Activated T-cell treated with anti-CD3 and anti-CD28 coated beads, Interleukin-2, amount 50 U/mL, for 72 hours (primary cell): ENCODE data around the gene USP24. TPM values are rescaled to one million over a fixed set of nuclear protein-coding genes. Genes with fewer than 3 reads are reported as not detected.
"Not testable (repeated sequence)": the region's sequence is repeated elsewhere in the genome, so short reads cannot be mapped to it uniquely, and the experiment has no call there.

Experiments used
- ATAC-seq, 2 donors: fragments of 150-1000 bp; cut with Tn5 transposase; replicated peaks in 1 of 2; 2 replicates each; pipeline ENCODE4 v1.10.0; 2021; ENCODE audit warnings: moderate library complexity in 2 of 2, mild to moderate bottlenecking in 1 of 2
- DNase-seq, 2 donors: peaks; one replicate each; pipeline ENCODE4 v3.0.0; 2021 to 2022; ENCODE audit warnings: mixed read lengths in 1 of 2
- H3K27ac Mint-ChIP-seq: one replicate; pipeline ENCODE4 v1.8.0; 2022; ENCODE audit warnings: mild to moderate bottlenecking, moderate library complexity, mixed read lengths
- H3K27me3 Mint-ChIP-seq: one replicate; pipeline ENCODE4 v1.8.0; 2022; ENCODE audit warnings: low read depth, mixed read lengths
- H3K36me3 Mint-ChIP-seq, 2 donors: one replicate each; pipeline ENCODE4 v1.8.0; 2022; ENCODE audit warnings: mixed read lengths in 2 of 2, mild to moderate bottlenecking in 1 of 2; ENCODE audit not compliant: insufficient read depth in 2 of 2
- H3K4me1 Mint-ChIP-seq: one replicate; pipeline ENCODE4 v1.8.0; 2022; ENCODE audit warnings: low read depth, mixed read lengths
- H3K4me3 Mint-ChIP-seq, 2 donors: one replicate each; pipeline ENCODE4 v1.8.0; 2022; ENCODE audit warnings: mild to moderate bottlenecking in 2 of 2, mixed read lengths in 2 of 2, moderate library complexity in 2 of 2
- H3K9me3 Mint-ChIP-seq, 2 donors: one replicate each; pipeline ENCODE4 v1.8.0; 2022; ENCODE audit warnings: mixed read lengths in 2 of 2
- total RNA-seq, 2 donors: library from RNA; stranded (reverse); gene quantifications; one replicate each; pipeline ENCODE4 v1.2.3, GENCODE V29; 2022

The USP24 gene
- total RNA-seq, 2 donors from 2014 or later, result 46.1 to 46.2 TPM

DNA sequence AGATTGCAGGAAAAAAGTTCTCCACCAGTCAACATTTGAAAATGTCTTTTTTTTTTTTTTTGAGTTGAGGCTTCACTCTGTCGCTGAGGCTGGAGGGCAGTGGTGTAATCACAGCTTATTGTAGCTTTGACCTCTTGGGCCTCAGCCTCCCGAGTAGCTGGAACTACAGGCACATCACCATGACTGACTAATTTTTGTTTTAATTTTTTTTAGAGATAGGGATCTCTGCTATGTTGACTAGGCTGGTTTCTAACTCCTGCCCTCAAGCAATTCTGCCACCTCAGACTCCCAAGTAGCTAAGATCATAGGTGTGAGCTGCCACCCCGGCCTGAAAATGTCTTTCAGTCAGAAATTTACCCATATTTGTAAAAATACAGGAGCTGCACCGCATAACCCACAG, 30.6 kb upstream of the USP24 start:
- no peak for DNase-seq
- Mint-ChIP-seq H3K4me1 (no peaks in the 10 kb centered on the region), H3K36me3 (no peaks in the 10 kb centered on the region), H3K27ac (no peak overlapping the region), H3K4me3 (no peak overlapping the region), H3K27me3 (no peaks in the 10 kb centered on the region), H3K9me3 (peaks cover 0 to 4% of the 10 kb centered on the region in 2 donors)
- ATAC-seq, result no peak

GRCh38 chr1:55244476-55245099, 29.4 kb upstream of the USP24 start:
- ATAC-seq, result no peak
- H3K4me1 Mint-ChIP-seq, result no peaks in the 10 kb centered on the region
- DNase-seq, result no peak
- H3K9me3 Mint-ChIP-seq, result peaks cover 0 to 4% of the 10 kb centered on the region in 2 donors
- no peak overlapping the region for H3K27ac Mint-ChIP-seq
- no peak overlapping the region for H3K4me3 Mint-ChIP-seq
- no peaks in the 10 kb centered on the region for H3K27me3 Mint-ChIP-seq
- H3K36me3 Mint-ChIP-seq, result no peaks in the 10 kb centered on the region

GRCh38 chr1:55243655-55244054, 28.5 kb upstream of the USP24 start:
- no peak for ATAC-seq
- no peak for DNase-seq
- H3K27ac Mint-ChIP-seq, result no peak overlapping the region
- no peaks in the 10 kb centered on the region for H3K27me3 Mint-ChIP-seq
- peaks cover 0 to 2% of the 10 kb centered on the region in 2 donors for H3K9me3 Mint-ChIP-seq
- no peaks in the 10 kb centered on the region for H3K36me3 Mint-ChIP-seq
- H3K4me3 Mint-ChIP-seq, result no peak overlapping the region
- no peaks in the 10 kb centered on the region for H3K4me1 Mint-ChIP-seq

- DNase-seq (no peak), ATAC-seq (no peak)
- H3K9me3 Mint-ChIP-seq, result no peaks in the 10 kb centered on the region
- no peaks in the 10 kb centered on the region for H3K36me3 Mint-ChIP-seq
- H3K4me1 Mint-ChIP-seq, result peaks cover 6% of the 10 kb centered on the region
- H3K27ac Mint-ChIP-seq, result no peak overlapping the region
- no peaks in the 10 kb centered on the region for H3K27me3 Mint-ChIP-seq
- no peak overlapping the region for H3K4me3 Mint-ChIP-seq
Observed at GRCh38 chr1:55239548-55239947, 24.4 kb upstream of the USP24 start.

- Mint-ChIP-seq H3K27ac (no peak overlapping the region), H3K4me3 (peak overlapping the region in 1 of 2 donors; percentile 6), H3K27me3 (no peaks in the 10 kb centered on the region), H3K4me1 (peaks cover 20% of the 10 kb centered on the region), H3K36me3 (no peaks in the 10 kb centered on the region), H3K9me3 (no peaks in the 10 kb centered on the region)
- ATAC-seq, result no peak
- DNase-seq, result no peak
Observed at GRCh38 chr1:55235722-55236121, 20.6 kb upstream of the USP24 start.

GRCh38 chr1:55234016-55234415, 18.9 kb upstream of the USP24 start:
- H3K27ac Mint-ChIP-seq, result no peak overlapping the region
- peaks cover 20% of the 10 kb centered on the region for H3K4me1 Mint-ChIP-seq
- H3K27me3 Mint-ChIP-seq, result no peaks in the 10 kb centered on the region
- ATAC-seq (no peak), DNase-seq (no peak)
- no peak overlapping the region for H3K4me3 Mint-ChIP-seq
- peaks cover 0 to 2% of the 10 kb centered on the region in 2 donors for H3K36me3 Mint-ChIP-seq
- no peaks in the 10 kb centered on the region for H3K9me3 Mint-ChIP-seq

DNA sequence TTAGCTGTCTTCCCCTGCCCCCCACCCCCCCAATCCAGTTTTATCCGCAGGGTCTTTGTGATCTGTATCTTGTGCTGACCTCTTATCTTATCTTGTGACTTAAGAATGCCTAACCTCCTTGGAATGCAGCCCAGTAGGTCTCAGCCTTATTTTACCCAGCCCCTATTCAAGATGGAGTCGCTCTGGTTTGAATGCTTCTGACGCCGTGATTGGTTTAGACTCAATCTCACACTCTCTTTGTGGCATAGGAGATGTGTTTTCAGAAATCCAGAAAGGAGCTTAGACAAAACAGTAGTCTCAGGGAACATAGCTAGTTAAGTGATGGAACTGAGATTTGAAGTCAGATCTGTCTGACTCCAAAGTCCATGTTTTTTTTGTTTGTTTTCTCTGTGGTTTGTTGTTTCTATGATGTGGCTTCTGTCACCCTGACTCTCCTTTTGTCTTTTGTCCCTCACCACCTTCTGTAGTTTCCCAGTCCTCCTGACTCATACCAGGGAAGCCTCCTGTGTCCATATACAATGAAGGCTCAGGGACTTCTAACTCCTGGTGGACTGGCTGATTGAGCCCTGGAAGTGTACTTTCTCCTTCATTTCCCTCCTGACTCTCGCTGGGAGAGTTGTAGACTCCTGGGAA, 18.1 kb upstream of the USP24 start:
- Mint-ChIP-seq H3K4me1 (peaks cover 20% of the 10 kb centered on the region), H3K36me3 (peaks cover 0 to 2% of the 10 kb centered on the region in 2 donors), H3K4me3 (no peak overlapping the region), H3K9me3 (no peaks in the 10 kb centered on the region), H3K27me3 (no peaks in the 10 kb centered on the region), H3K27ac (no peak overlapping the region)
- ATAC-seq (peak in 1 of 2 donors; percentile 39), DNase-seq (no peak)

DNA sequence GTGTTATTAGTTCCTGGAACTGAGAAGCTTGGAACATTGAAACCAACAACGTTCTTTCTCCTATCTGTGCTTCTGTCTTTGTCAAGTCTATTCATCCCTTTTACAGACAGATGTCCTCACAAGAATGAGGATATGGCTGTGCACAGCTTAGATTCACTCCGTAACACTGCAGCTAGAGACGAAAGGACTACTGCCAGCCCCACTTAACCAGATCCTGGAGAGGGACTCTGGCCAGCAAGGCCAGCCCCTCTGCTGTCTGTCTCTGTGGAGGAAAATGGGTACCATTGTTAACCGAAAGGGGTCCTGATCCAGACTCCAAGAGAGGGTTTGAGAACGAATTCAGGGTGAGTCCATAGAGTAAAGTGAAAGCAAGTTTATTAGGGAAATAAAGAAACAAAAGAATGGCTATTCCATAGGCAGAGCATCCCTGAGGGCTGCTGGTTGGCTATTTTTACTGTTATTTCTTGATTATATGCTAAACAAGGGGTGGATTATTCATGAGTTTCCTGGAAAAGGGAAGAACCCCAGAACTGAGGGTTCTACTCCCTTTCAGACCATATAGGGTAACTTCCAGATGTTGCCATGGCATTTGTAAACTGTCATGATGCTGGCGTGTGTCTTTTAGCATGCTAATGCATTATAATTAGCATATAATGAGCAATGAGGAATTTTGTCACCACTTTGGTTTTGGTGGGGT, 17.4 kb upstream of the USP24 start:
- H3K4me3 Mint-ChIP-seq, result no peak overlapping the region
- peaks cover 20% of the 10 kb centered on the region for H3K4me1 Mint-ChIP-seq
- ATAC-seq (no peak), DNase-seq (no peak)
- no peak overlapping the region for H3K27ac Mint-ChIP-seq
- no peaks in the 10 kb centered on the region for H3K9me3 Mint-ChIP-seq
- H3K36me3 Mint-ChIP-seq, result peaks cover 0 to 2% of the 10 kb centered on the region in 2 donors
- no peaks in the 10 kb centered on the region for H3K27me3 Mint-ChIP-seq

DNA sequence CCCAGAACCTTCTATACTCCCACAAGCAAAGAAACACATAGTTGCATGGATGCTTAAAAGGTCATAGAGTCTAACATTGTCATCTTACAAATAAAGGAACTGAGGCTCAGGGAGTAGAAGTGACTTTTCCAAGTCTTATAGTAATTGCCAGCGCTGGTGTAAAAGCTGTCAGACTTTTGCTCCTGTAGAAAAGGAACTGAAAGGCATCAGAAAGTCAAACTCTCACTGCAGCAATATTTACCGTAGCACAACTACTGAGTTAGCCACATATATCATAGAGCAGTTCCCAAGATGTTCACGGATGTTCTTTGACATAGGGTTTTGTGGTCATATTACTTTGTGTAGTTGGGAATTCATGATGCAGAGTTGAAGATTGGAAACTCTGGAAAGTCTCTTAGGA, 16.6 kb upstream of the USP24 start:
- Mint-ChIP-seq H3K9me3 (peaks cover 2% of the 10 kb centered on the region in 2 donors), H3K4me1 (peaks cover 20% of the 10 kb centered on the region), H3K36me3 (peaks cover 2 to 4% of the 10 kb centered on the region in 2 donors), H3K4me3 (no peak overlapping the region), H3K27ac (no peak overlapping the region), H3K27me3 (no peaks in the 10 kb centered on the region)
- DNase-seq (no peak), ATAC-seq (no peak)

DNA sequence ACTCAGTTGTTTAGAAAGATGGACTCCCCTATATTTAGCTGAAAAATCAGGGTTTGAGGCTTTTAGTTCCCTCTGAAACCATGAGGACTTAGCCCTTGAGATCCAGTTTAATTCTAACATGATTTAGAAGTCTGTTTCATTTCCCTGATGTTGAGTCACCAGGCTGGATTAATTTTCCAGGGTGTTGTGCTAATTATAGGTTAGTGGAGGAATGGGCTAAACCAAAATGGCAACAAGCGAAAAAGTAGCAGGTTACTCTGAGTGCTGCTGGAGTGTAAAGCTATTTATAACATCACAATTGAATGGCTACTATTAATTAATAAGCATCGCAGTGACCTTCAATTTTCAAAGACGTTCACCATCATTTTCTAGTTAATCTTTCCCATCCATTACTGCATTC, 15.5 kb upstream of the USP24 start:
- H3K27me3 Mint-ChIP-seq, result no peaks in the 10 kb centered on the region
- DNase-seq (no peak), ATAC-seq (no peak)
- peaks cover 17% of the 10 kb centered on the region for H3K4me1 Mint-ChIP-seq
- H3K27ac Mint-ChIP-seq, result no peak overlapping the region
- H3K9me3 Mint-ChIP-seq, result peaks cover 2% of the 10 kb centered on the region in 2 donors
- H3K36me3 Mint-ChIP-seq, result peaks cover 2 to 4% of the 10 kb centered on the region in 2 donors
- H3K4me3 Mint-ChIP-seq, result no peak overlapping the region

- not testable (repeated sequence) for H3K27me3 Mint-ChIP-seq, H3K4me3 Mint-ChIP-seq, H3K27ac Mint-ChIP-seq
Observed at GRCh38 chr1:55229726-55230125, 14.6 kb upstream of the USP24 start.

GRCh38 chr1:55225228-55225627, 10.1 kb upstream of the USP24 start:
- no peaks in the 10 kb centered on the region for H3K27me3 Mint-ChIP-seq
- H3K4me3 Mint-ChIP-seq, result no peak overlapping the region
- H3K9me3 Mint-ChIP-seq, result peaks cover 2% of the 10 kb centered on the region in 2 donors
- H3K4me1 Mint-ChIP-seq, result no peaks in the 10 kb centered on the region
- H3K27ac Mint-ChIP-seq, result no peak overlapping the region
- DNase-seq, result no peak
- H3K36me3 Mint-ChIP-seq, result peaks cover 2 to 4% of the 10 kb centered on the region in 2 donors
- ATAC-seq, result no peak

More at GRCh38 chr1:55229726-55230125, 14.6 kb upstream of the USP24 start:
- ATAC-seq, DNase-seq, H3K9me3 Mint-ChIP-seq, H3K36me3 Mint-ChIP-seq: not testable (repeated sequence)
- H3K4me1 Mint-ChIP-seq, result peaks cover 14% of the 10 kb centered on the region

DNA sequence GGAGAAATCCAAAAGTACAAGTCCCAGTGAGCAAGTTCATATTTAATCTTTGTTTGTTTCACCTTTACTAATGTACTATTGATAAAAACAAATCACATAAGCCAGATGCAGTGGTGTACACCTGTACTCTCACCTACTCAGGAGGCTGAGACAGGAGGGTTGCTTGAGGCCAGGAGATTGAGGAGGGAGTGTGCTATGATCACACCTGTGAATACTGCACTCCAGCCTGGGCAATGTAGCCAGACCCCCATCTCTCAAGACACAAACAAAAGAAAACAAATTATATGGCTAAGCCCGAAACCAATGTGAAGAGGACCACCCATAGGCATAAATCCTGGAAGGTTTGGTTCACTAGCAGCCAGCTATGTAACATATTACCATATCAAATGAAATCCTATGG, 9.6 kb upstream of the USP24 start:
- DNase-seq (no peak), ATAC-seq (no peak)
- Mint-ChIP-seq H3K4me1 (no peaks in the 10 kb centered on the region), H3K9me3 (peaks cover 2% of the 10 kb centered on the region in 2 donors), H3K4me3 (no peak overlapping the region), H3K27me3 (no peaks in the 10 kb centered on the region), H3K36me3 (peaks cover 2 to 4% of the 10 kb centered on the region in 2 donors), H3K27ac (no peak overlapping the region)
